HG03520 (cell line): ENCODE measurements around the gene WASF2.

Experiments used
- ATAC-seq: cut with Tn5 transposase; IDR thresholded peaks from one replicate; pipeline ENCODE4 v1.9.1; 2021; ENCODE audit warnings: mild to moderate bottlenecking, moderate library complexity; ENCODE audit not compliant: unreplicated experiment

WASF2 gene

GRCh38 chr1:27363766-27364695, 125.9 kb downstream of the WASF2 start:
- ATAC-seq, result no peak

GRCh38 chr1:27361553-27361952, 128.4 kb downstream of the WASF2 start:
- no peak for ATAC-seq

GRCh38 chr1:27361044-27361402, 128.9 kb downstream of the WASF2 start:
- ATAC-seq, result no peak

- ATAC-seq, result no peak
Measured at GRCh38 chr1:27360159-27361043, 129.6 kb downstream of the WASF2 start.

- ATAC-seq, result no peak
Measured at GRCh38 chr1:27359822-27360158, 130.2 kb downstream of the WASF2 start.

GRCh38 chr1:27358928-27359313, 131.0 kb downstream of the WASF2 start:
- no peak for ATAC-seq

- no peak for ATAC-seq
Measured at GRCh38 chr1:27358038-27358927, 131.7 kb downstream of the WASF2 start.

GRCh38 chr1:27357281-27358037, 132.5 kb downstream of the WASF2 start:
- ATAC-seq, result peak; percentile 38

GRCh38 chr1:27356619-27357280, 133.2 kb downstream of the WASF2 start:
- no peak for ATAC-seq

- ATAC-seq, result no peak
Measured at GRCh38 chr1:27356277-27356618, 133.7 kb downstream of the WASF2 start.

GRCh38 chr1:27355683-27356082, 134.3 kb downstream of the WASF2 start:
- ATAC-seq, result no peak
